K562 (cell line): ENCODE results near the gene PDLIM5. TPM values are rescaled to one million over a fixed set of nuclear protein-coding genes. Genes with fewer than 3 reads are reported as not detected.
A peak's percentile ranks its signal among the peaks of the same experiment; 100 is the strongest.

Experiments used
- ATAC-seq: fragments of 200-7000 bp; cut with Tn5 transposase; 3 replicates; pipeline ENCODE4 v1.9.1; 2020; ENCODE audit warnings: moderate library complexity
- BruUV-seq: library from RNA; stranded (reverse); fragments of 400-500 nt; replicated peaks from 2 replicates; lab custom pipeline; 2021; lab: Mats Ljungman, UMichigan
- CTCF ChIA-PET: fragments of 300-600 bp; formaldehyde crosslinking; extraction: SDS; loops from one replicate; lab custom pipeline; 2021; ENCODE audit warnings: low intra/inter-chr PET ratio; lab: Yijun Ruan, JAX
- POLR2A ChIA-PET: fragments of 300-600, 350-650 bp; sonication (Branson Sonifier 250); formaldehyde crosslinking; extraction: SDS; loops from one replicate; lab custom pipeline; 2021; ENCODE audit warnings: antibody characterized with exemption, inconsistent platforms; lab: Yijun Ruan, JAX
- DNase-seq, 4 experiments: peaks; one replicate each; pipeline versions ENCODE4 v3.0.0 to v3.0.0-alpha.2; 2011 to 2018; ENCODE audit warnings: low spot score in 3 of 4, mixed read lengths in 3 of 4; ENCODE audit errors: extremely low read depth in 1 of 4
- FAIRE-seq: peaks from 2 replicates; lab custom pipeline; 2011; peaks lifted over from hg19 to GRCh38; lab: Jason Lieb, UNC
- H2AFZ ChIP-seq: 2 replicates; pipeline ENCODE4 v1.6.0; 2011; ENCODE audit warnings: low read depth, low read length, control low read depth, inconsistent platforms
- H3K27ac ChIP-seq: fragments of 200-600 bp; 3 replicates; pipeline ENCODE4 v1.8.0; 2011; ENCODE audit warnings: low read depth, mild to moderate bottlenecking, control low read depth, inconsistent platforms, low read length, moderate library complexity, mixed read lengths; ENCODE audit errors: extremely low read depth
- H3K27me3 ChIP-seq, 2 experiments: fragments of 300-600 bp in 1 of 2; 2 replicates in 1 of 2; 3 replicates in 1 of 2; pipeline versions ENCODE4 v1.6.0 to v1.8.0; 2011; ENCODE audit warnings: inconsistent platforms in 2 of 2, low read length in 2 of 2, mild to moderate bottlenecking in 1 of 2, mixed read lengths in 1 of 2, moderate library complexity in 1 of 2; ENCODE audit not compliant: control insufficient read depth in 2 of 2, insufficient read depth in 2 of 2
- H3K36me3 ChIP-seq: fragments of 300-600 bp; 3 replicates; pipeline ENCODE4 v1.8.0; 2011; ENCODE audit warnings: mild to moderate bottlenecking, low read length, inconsistent platforms; ENCODE audit not compliant: control insufficient read depth, insufficient read depth
- H3K4me1 ChIP-seq, 2 experiments: fragments of 200-600 bp in 1 of 2; replicated peaks in 1 of 2; 2 replicates in 1 of 2; 3 replicates in 1 of 2; pipeline versions ENCODE4 v1.5.1 to v1.8.0; 2011; ENCODE audit warnings: inconsistent platforms in 2 of 2, low read length in 2 of 2, mild to moderate bottlenecking in 1 of 2, mixed read lengths in 1 of 2, moderate library complexity in 1 of 2; ENCODE audit not compliant: control insufficient read depth in 2 of 2, insufficient read depth in 2 of 2
- H3K4me2 ChIP-seq: 2 replicates; pipeline ENCODE4 v1.6.1; 2011; ENCODE audit warnings: low read length, control low read depth, inconsistent platforms, mixed read lengths; ENCODE audit not compliant: insufficient read depth
- H3K4me3 ChIP-seq: fragments of 200-600 bp; sonication (generic), shearing (Covaris generic); 2 replicates; pipeline ENCODE4 v1.5.1; 2016; ENCODE audit warnings: control low read depth, inconsistent platforms
- H3K79me2 ChIP-seq: fragments of 200-600 bp; 3 replicates; pipeline ENCODE4 v1.8.0; 2011; ENCODE audit warnings: low read length, inconsistent platforms; ENCODE audit not compliant: control insufficient read depth, insufficient read depth
- H3K9ac ChIP-seq, 2 experiments: 2 replicates each; pipeline versions ENCODE4 v1.6.0 to v1.6.1; 2011; ENCODE audit warnings: low read depth in 2 of 2, low read length in 2 of 2, control low read depth in 1 of 2, inconsistent platforms in 1 of 2, mild to moderate bottlenecking in 1 of 2, mixed read lengths in 1 of 2; ENCODE audit not compliant: insufficient read depth in 1 of 2
- H3K9me1 ChIP-seq: one replicate; pipeline ENCODE4 v1.6.0; 2011; ENCODE audit warnings: inconsistent platforms, mild to moderate bottlenecking, low read length, moderate library complexity; ENCODE audit not compliant: control insufficient read depth, insufficient read depth
- H3K9me3 ChIP-seq: replicated peaks from 2 replicates; pipeline ENCODE4 v1.5.1; 2011; ENCODE audit warnings: low read depth, low read length, inconsistent platforms; ENCODE audit not compliant: control insufficient read depth, insufficient read depth
- H4K20me1 ChIP-seq: replicated peaks from 2 replicates; pipeline ENCODE4 v1.6.1; 2011; ENCODE audit warnings: low read length, inconsistent platforms, mixed read lengths; ENCODE audit not compliant: control insufficient read depth, insufficient read depth
- AFF1 ChIP-seq, 2 experiments: fragments of 450-650 bp; IDR thresholded peaks; 2 replicates each; pipeline ENCODE4 v1.6.1; 2018; ENCODE audit warnings: mild to moderate bottlenecking in 2 of 2, low read depth in 1 of 2; ENCODE audit not compliant: partially characterized antibody in 2 of 2
- CCAR2 ChIP-seq: fragments of 200-400 bp; formaldehyde crosslinking; IDR thresholded peaks from 2 replicates; pipeline ENCODE4 v1.6.1; 2017; ENCODE audit warnings: mild to moderate bottlenecking, low read depth, low read length
- GMEB1 ChIP-seq: fragments of 250-450 bp; sonication (Bioruptor Pico); IDR thresholded peaks from 2 replicates; pipeline ENCODE4 v1.4.0; 2020; ENCODE audit warnings: mild to moderate bottlenecking
- NR2C2 ChIP-seq, 2 experiments: fragments of 200-800 bp in 1 of 2; sonication (Bioruptor generic) in 1 of 2; sonication (generic) in 1 of 2; formaldehyde crosslinking in 1 of 2; IDR thresholded peaks; 2 replicates each; pipeline versions ENCODE4 v1.6.1 to v1.8.0; 2016 to 2022; ENCODE audit warnings: mild to moderate bottlenecking in 1 of 2, missing compliant biosample characterization in 1 of 2, missing genetic modification characterization in 1 of 2, missing genetic modification reagents in 1 of 2
- POLR2AphosphoS5 ChIP-seq: IDR thresholded peaks from 2 replicates; pipeline ENCODE4 v1.6.1; 2011; ENCODE audit warnings: mild to moderate bottlenecking, low read depth, low read length, moderate library complexity; ENCODE audit not compliant: control insufficient read depth, insufficient read depth
- RBM34 ChIP-seq: fragments of 200-400 bp; formaldehyde crosslinking; IDR thresholded peaks from 2 replicates; pipeline ENCODE4 v1.6.1; 2018; ENCODE audit warnings: low read length, borderline replicate concordance; ENCODE audit not compliant: insufficient read depth
- ZFX ChIP-seq: sonication (generic); formaldehyde crosslinking; IDR thresholded peaks from 2 replicates; pipeline ENCODE4 v1.8.0; 2022; ENCODE audit warnings: mild to moderate bottlenecking, missing genetic modification reagents, moderate library complexity
- ZNF174 ChIP-seq: fragments of 250-450 bp; sonication (Bioruptor Pico); IDR thresholded peaks from 2 replicates; pipeline ENCODE4 v1.4.0; 2020; ENCODE audit warnings: mild to moderate bottlenecking
- WGBS: fragments of 100-300 bp; shearing (Covaris generic); methylation state at CpG from one replicate; pipeline ENCODE4 v1.1.6; 2016; ENCODE audit warnings: low coverage, mixed read lengths; ENCODE audit not compliant: insufficient coverage; ENCODE audit errors: missing lambda C conversion rate; 5-methylcytosine and 5-hydroxymethylcytosine counted together
- in situ Hi-C: fragments of 300-500 bp; cut with MboI; formaldehyde crosslinking; loops from 4 replicates; pipeline ENCODE4 v1.15.0; 2018; ENCODE audit warnings: inconsistent platforms, mixed read lengths
- intact Hi-C: fragments of 100-400 bp; cut with micrococcal nuclease; formaldehyde crosslinking; loops from 2 replicates; pipeline ENCODE4 v1.14.2; 2022
- polyA plus RNA-seq, 8 experiments: library from polyadenylated mRNA; depleted of rRNA in 4 of 8; stranded (reverse) in 5 of 8; unstranded in 3 of 8; fragments of >200 nt; fragmentation: Nextera tagmentation in 2 of 8; fragmentation: Illumina TruSeq in 1 of 8; extraction: Ambion mirVana in 2 of 8; extraction: Trizol in 1 of 8; gene quantifications; 2 replicates each; pipeline versions ENCODE4 v1.2.1 to v1.2.3, GENCODE V29; 2011 to 2014; ENCODE audit warnings: inconsistent platforms in 1 of 8, missing spikeins in 1 of 8
- total RNA-seq, 7 experiments: library from RNA; depleted of rRNA in 6 of 7; stranded (reverse); fragments of >200 nt in 6 of 7; fragmentation: Illumina TruSeq in 2 of 7; extraction: Trizol in 2 of 7; gene quantifications; 2 replicates each; pipeline versions ENCODE4 v1.2.1 to v1.2.3, GENCODE V29; 2011 to 2021; ENCODE audit warnings: low replicate concordance in 1 of 7

Gene PDLIM5
- total and polyA plus RNA-seq, 9 of the 15 experiments (the other 6 are each of a cell fraction or from before 2014, with no cell fraction given), result 36.9 to 127 (median 62.5) TPM

DNA sequence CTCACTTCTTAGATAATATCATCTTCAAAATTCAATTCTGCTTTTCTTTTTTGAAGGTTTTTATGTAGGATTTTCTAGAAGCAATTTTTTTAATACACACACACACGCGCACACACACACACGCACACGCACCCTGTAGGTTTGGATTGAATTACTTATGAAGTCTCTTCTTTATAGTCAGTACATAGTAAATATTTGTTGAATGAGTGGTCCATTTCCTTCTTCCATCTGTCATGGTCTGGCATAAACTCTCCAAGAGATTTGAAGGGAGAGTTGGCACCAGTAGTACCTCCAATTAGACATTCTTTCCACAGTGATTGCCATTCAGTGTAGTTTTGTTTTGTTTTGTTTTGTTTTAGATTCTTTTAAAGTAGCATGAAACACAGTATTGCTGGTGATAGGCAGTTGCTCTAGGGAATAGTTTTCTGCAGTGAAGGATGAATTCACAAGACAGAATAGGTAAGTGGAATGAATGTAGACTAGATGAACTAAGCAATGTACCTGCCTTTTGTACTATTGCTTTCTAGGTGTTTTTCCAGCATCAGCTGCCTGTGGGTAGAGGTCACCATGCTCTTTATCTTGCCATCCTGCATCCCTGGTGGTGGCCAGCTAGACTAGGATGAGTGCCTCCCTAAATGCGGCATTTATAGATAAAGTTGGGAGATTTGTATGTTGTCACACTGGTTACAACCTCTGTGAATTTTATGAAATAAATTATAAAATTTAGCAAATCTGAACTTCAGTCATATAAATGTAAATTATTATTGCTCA lies 20.5 kb downstream of the PDLIM5 start (continued):
- TF ChIP-seq ZNF174 (CRISPR knock-in tag), result no peak
- TF ChIP-seq CCAR2, result no peak
- no peak for TF ChIP-seq GMEB1 (CRISPR knock-in tag)
- TF ChIP-seq, all 486 proteins: peak for 0

DNA sequence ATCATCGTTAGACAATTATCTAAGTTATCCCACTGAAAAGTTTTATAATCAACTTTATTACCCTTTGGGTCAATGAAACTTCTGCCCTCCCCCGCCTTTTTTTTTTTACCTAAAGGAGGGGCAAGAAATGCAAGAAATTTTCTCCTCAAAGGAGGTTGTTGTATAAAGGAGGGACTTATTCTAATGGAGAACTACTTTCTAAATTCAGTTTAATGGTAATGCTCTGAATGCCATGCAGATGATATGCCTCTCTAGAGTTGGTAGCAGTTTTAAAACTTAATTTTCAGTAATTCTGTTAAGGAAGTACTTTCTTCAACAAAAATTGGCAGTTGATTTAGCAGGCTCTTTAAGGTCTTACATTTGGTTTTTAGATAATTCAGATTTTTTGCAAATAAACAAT lies 23.3 kb downstream of the PDLIM5 start:
- H3K4me2 ChIP-seq, result no peak overlapping the region
- no peaks in the 10 kb centered on the region; the same call in 1 of the 2 replicates for H3K9me3 ChIP-seq
- no peak for DNase-seq
- peaks cover 21 to 23% of the 10 kb centered on the region in 2 experiments for H3K4me1 ChIP-seq
- in situ Hi-C loops, result no loop called here
- no peak overlapping the region for H3K4me3 ChIP-seq
- FAIRE-seq, result no peak
- no peak overlapping the region for H3K9ac ChIP-seq
- 0 out of 3 replicates have a peak overlapping the region, but pooled peaks have one; percentile 17 for H3K27ac ChIP-seq
- H3K79me2 ChIP-seq, result peaks cover 90% of the 10 kb centered on the region
- no peak for ATAC-seq
- H3K9me1 ChIP-seq, result no peaks in the 10 kb centered on the region
- no peaks in the 10 kb centered on the region for H4K20me1 ChIP-seq
- CTCF ChIA-PET, result no interaction called here
- POLR2A ChIA-PET, result no interaction called here
- intact Hi-C loops, result no loop called here
- BruUV-seq, result no TSS peak
- H3K36me3 ChIP-seq, result peaks cover 11% of the 10 kb centered on the region; the same call in 1 of the 3 replicates
- H2AFZ ChIP-seq, result no peak overlapping the region
- WGBS, result 67% methylated on average over 2 of the region's 2 CpGs
- no peak for TF ChIP-seq ZFX
- TF ChIP-seq POLR2AphosphoS5, result no peak
- no peak for TF ChIP-seq AFF1 (IDR thresholded peaks at IDR 0.05; ENCODE audit: low read depth in 1 of 2, partially characterized antibody in 2 of 2)
- no peak for TF ChIP-seq NR2C2 (CRISPR knock-in tag; IDR thresholded peaks at IDR 0.05)
- TF ChIP-seq NR2C2 (tag; IDR thresholded peaks at IDR 0.05), result no peak
- TF ChIP-seq RBM34, result no peak
- no peaks in the 10 kb centered on the region for H3K27me3 ChIP-seq
